ENCODE measurements around the gene MRGPRE. TPM values are rescaled to one million over a fixed set of nuclear protein-coding genes. Genes with fewer than 3 reads are reported as not detected.

The MRGPRE gene
- total and polyA plus RNA-seq, 2 experiments from 2014 or later, result not detected

GRCh38 chr11:3227568-3228444, 4.4 kb downstream of the MRGPRE start:
- Histone ChIP-seq H3K9ac (no peak overlapping the region), H3K9me2 (ENCODE audit: insufficient read depth) (no peaks in the 10 kb centered on the region), H3K36me3 (ENCODE audit: low read depth) (no peaks in the 10 kb centered on the region), H3K79me2 (ENCODE audit: insufficient read depth) (no peaks in the 10 kb centered on the region), H3K27ac (no peak overlapping the region), H2AFZ (no peak overlapping the region), H3K4me3 (no peak overlapping the region), H3K9me3 (ENCODE audit: low read depth) (no peaks in the 10 kb centered on the region), H3K27me3 (replicated peaks; ENCODE audit: insufficient read depth) (peaks cover 23% of the 10 kb centered on the region), H3F3A (ENCODE audit: insufficient read depth) (no peaks in the 10 kb centered on the region), H3K4me2 (ENCODE audit: unreplicated experiment) (no peak overlapping the region), H4K20me1 (ENCODE audit: insufficient read depth) (no peaks in the 10 kb centered on the region), H3K4me1 (ENCODE audit: insufficient read depth) (0 out of 2 replicates have a peak, but pooled peaks cover 6% of the 10 kb centered on the region)
- no peak for DNase-seq
- no peak for TF ChIP-seq EZH2phosphoT487 (IDR thresholded peaks at IDR 0.05; ENCODE audit: insufficient read depth, low read depth)
- TF ChIP-seq EZH2 (IDR thresholded peaks at IDR 0.05; ENCODE audit: insufficient read depth, poor library complexity, severe bottlenecking), result no peak
- in situ Hi-C loops (cut with MboI), result no loop called here
- 74 to 79% methylated on average over 36 to 46 of the region's 46 CpGs for WGBS, 2 experiments (ENCODE audit: low coverage in 1 of 2, low lambda C conversion rate in 2 of 2, missing lambda C conversion rate in 2 of 2)

DNA sequence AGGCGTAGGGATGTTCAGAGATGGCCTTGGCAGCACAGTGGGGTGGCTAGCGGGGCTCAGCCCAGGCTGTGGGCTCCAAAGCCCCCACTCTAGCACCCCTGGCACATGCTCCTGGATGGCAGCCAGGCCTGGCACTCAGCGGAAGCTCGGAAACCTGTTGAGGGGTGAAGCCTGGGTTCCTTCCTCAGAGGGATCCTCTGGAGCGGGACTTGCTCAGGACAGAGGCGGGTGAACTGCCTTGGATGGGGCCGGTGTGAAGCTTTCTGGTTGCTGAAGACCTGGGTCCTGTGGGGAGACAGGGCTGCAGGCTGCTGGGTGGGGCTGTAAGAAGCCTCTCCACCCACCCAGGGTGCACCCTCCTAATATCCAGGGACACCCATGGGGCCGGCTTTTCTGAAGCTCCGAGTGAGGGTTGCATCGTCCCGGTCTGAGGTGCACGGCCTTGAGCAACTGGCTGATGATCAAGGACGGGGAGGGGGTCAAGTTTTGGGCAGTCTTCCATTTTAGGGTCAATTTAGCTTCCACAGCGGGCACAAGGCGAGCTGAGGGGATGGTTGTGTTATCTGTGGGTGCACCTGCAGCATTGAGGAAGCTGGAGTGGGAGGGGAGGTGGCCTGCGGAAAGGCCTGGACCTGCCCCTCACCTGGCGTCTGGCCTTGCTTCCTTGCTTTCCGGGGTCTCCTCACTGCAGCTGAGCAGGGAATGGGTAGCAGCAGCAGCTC, 5.2 kb downstream of the MRGPRE start:
- no peaks in the 10 kb centered on the region for H3K9me3 ChIP-seq (ENCODE audit: low read depth)
- H3K4me3 ChIP-seq, result no peak overlapping the region
- no peak overlapping the region for H2AFZ ChIP-seq
- no peaks in the 10 kb centered on the region for H3K9me2 ChIP-seq (ENCODE audit: insufficient read depth)
- H3K79me2 ChIP-seq (ENCODE audit: insufficient read depth), result no peaks in the 10 kb centered on the region
- H3F3A ChIP-seq (ENCODE audit: insufficient read depth), result no peaks in the 10 kb centered on the region
- no peak for DNase-seq
- H3K4me2 ChIP-seq (ENCODE audit: unreplicated experiment), result no peak overlapping the region
- 0 out of 2 replicates have a peak, but pooled peaks cover 1% of the 10 kb centered on the region for H3K4me1 ChIP-seq (ENCODE audit: insufficient read depth)
- in situ Hi-C loops (cut with MboI), result no loop called here
- H3K27me3 ChIP-seq (replicated peaks; ENCODE audit: insufficient read depth), result peaks cover 15% of the 10 kb centered on the region
- no peak overlapping the region for H3K9ac ChIP-seq
- 75% methylated on average over 17 to 18 of the region's 18 CpGs for WGBS, 2 experiments (ENCODE audit: low coverage in 1 of 2, low lambda C conversion rate in 2 of 2, missing lambda C conversion rate in 2 of 2)
- no peak overlapping the region for H3K27ac ChIP-seq
- no peaks in the 10 kb centered on the region for H4K20me1 ChIP-seq (ENCODE audit: insufficient read depth)
- TF ChIP-seq EZH2 (IDR thresholded peaks at IDR 0.05; ENCODE audit: insufficient read depth, poor library complexity, severe bottlenecking) (no peak), EZH2phosphoT487 (IDR thresholded peaks at IDR 0.05; ENCODE audit: insufficient read depth, low read depth) (no peak)
- H3K36me3 ChIP-seq (ENCODE audit: low read depth), result no peaks in the 10 kb centered on the region

GRCh38 chr11:3225826-3226750, 6.1 kb downstream of the MRGPRE start:
- Histone ChIP-seq H3K4me2 (ENCODE audit: unreplicated experiment) (no peak overlapping the region), H3K27ac (no peak overlapping the region), H3K4me1 (ENCODE audit: insufficient read depth) (no peaks in the 10 kb centered on the region), H3K9ac (no peak overlapping the region), H3K36me3 (ENCODE audit: low read depth) (no peaks in the 10 kb centered on the region), H3K4me3 (no peak overlapping the region), H2AFZ (no peak overlapping the region), H4K20me1 (ENCODE audit: insufficient read depth) (no peaks in the 10 kb centered on the region), H3K9me2 (ENCODE audit: insufficient read depth) (no peaks in the 10 kb centered on the region), H3K79me2 (ENCODE audit: insufficient read depth) (no peaks in the 10 kb centered on the region), H3F3A (ENCODE audit: insufficient read depth) (no peaks in the 10 kb centered on the region), H3K27me3 (replicated peaks; ENCODE audit: insufficient read depth) (peaks cover 9% of the 10 kb centered on the region), H3K9me3 (ENCODE audit: low read depth) (no peaks in the 10 kb centered on the region)
- WGBS, 2 experiments (ENCODE audit: low coverage in 1 of 2, low lambda C conversion rate in 2 of 2, missing lambda C conversion rate in 2 of 2), result 74 to 75% methylated on average over 20 of the region's 21 CpGs
- in situ Hi-C loops (cut with MboI), result no loop called here
- TF ChIP-seq EZH2 (IDR thresholded peaks at IDR 0.05; ENCODE audit: insufficient read depth, poor library complexity, severe bottlenecking) (no peak), EZH2phosphoT487 (IDR thresholded peaks at IDR 0.05; ENCODE audit: insufficient read depth, low read depth) (no peak)
- DNase-seq, result peak; percentile 38

Measured in GM23248 (cell line).